ENCODE data around the gene SYTL1. TPM values are rescaled to one million over a fixed set of nuclear protein-coding genes. Genes with fewer than 3 reads are reported as not detected.

Gene SYTL1
- polyA plus RNA-seq, 1 of the 3 experiments (the other 2 are of a cell fraction) = 3.0 TPM

GRCh38 chr1:27306071-27306470 lies 35.8 kb upstream of the SYTL1 start:
- H3K79me2 ChIP-seq (ENCODE audit: insufficient read depth) = no peaks in the 10 kb centered on the region
- CTCF ChIA-PET = interaction anchor here (1.1 to 23.3 kb wide), 7 partner anchors 9 to 302 kb away, joined by 3 to 731 read pairs (median 5); partner anchors contain the start of genes CD164L2 and GPR3
- H3K4me2 ChIP-seq = no peak overlapping the region
- H3K27ac ChIP-seq (ENCODE audit: low read depth in 2 of 2, low read length in 1 of 2) = no peak overlapping the region
- H4K20me1 ChIP-seq (ENCODE audit: insufficient read depth) = no peaks in the 10 kb centered on the region
- TF ChIP-seq GABPA (IDR thresholded peaks at IDR 0.05; ENCODE audit: low read depth) (no peak), EP300 (IDR thresholded peaks at IDR 0.05; ENCODE audit: borderline replicate concordance in 1 of 2, low read depth in 1 of 2, low read length in 1 of 2) (no peak), FOSL2 (IDR thresholded peaks at IDR 0.05; ENCODE audit: borderline replicate concordance, low read depth) (no peak), FOXJ3 (CRISPR knock-in tag; IDR thresholded peaks at IDR 0.05) (no peak), NFIC (IDR thresholded peaks at IDR 0.05; ENCODE audit: borderline replicate concordance) (no peak), RXRA (IDR thresholded peaks at IDR 0.05; ENCODE audit: borderline replicate concordance, low read depth) (no peak), SIN3A (IDR thresholded peaks at IDR 0.05; ENCODE audit: borderline replicate concordance, low read depth, low read length) (no peak), POLR2AphosphoS5 (IDR thresholded peaks at IDR 0.05; ENCODE audit: low read depth, low read length) (no peak), SMC3 (IDR thresholded peaks at IDR 0.05; ENCODE audit: low read depth, low read length) (no peak), TEAD4 (IDR thresholded peaks at IDR 0.05; ENCODE audit: borderline replicate concordance, insufficient read depth) (no peak), TAF1 (IDR thresholded peaks at IDR 0.05; ENCODE audit: borderline replicate concordance, low read depth, low read length) (no peak), ELF1 (IDR thresholded peaks at IDR 0.05) (no peak), RFX5 (IDR thresholded peaks at IDR 0.05; ENCODE audit: low read length) (no peak), MAX (IDR thresholded peaks at IDR 0.05; ENCODE audit: low read depth) (no peak)
- TF ChIP-seq, protein P1, sequence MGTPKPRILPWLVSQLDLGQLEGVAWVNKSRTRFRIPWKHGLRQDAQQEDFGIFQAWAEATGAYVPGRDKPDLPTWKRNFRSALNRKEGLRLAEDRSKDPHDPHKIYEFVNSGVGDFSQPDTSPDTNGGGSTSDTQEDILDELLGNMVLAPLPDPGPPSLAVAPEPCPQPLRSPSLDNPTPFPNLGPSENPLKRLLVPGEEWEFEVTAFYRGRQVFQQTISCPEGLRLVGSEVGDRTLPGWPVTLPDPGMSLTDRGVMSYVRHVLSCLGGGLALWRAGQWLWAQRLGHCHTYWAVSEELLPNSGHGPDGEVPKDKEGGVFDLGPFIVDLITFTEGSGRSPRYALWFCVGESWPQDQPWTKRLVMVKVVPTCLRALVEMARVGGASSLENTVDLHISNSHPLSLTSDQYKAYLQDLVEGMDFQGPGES (IDR thresholded peaks at IDR 0.05; ENCODE audit: low read depth, low read length) = no peak
- TF ChIP-seq, protein P2, sequence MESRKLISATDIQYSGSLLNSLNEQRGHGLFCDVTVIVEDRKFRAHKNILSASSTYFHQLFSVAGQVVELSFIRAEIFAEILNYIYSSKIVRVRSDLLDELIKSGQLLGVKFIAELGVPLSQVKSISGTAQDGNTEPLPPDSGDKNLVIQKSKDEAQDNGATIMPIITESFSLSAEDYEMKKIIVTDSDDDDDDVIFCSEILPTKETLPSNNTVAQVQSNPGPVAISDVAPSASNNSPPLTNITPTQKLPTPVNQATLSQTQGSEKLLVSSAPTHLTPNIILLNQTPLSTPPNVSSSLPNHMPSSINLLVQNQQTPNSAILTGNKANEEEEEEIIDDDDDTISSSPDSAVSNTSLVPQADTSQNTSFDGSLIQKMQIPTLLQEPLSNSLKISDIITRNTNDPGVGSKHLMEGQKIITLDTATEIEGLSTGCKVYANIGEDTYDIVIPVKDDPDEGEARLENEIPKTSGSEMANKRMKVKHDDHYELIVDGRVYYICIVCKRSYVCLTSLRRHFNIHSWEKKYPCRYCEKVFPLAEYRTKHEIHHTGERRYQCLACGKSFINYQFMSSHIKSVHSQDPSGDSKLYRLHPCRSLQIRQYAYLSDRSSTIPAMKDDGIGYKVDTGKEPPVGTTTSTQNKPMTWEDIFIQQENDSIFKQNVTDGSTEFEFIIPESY (IDR thresholded peaks at IDR 0.05; ENCODE audit: borderline replicate concordance, low read depth) = no peak
- peaks cover 0 to 20% of the 10 kb centered on the region in 2 experiments for H3K36me3 ChIP-seq (replicated peaks in 1 of 2; ENCODE audit: control insufficient read depth in 1 of 2, insufficient read depth in 2 of 2, low read length in 1 of 2)
- 80% methylated on average over 6 of the region's 11 CpGs for WGBS (ENCODE audit: low lambda C conversion rate)
- no peak overlapping the region for H3K9ac ChIP-seq
- peaks cover 2% of the 10 kb centered on the region for H3F3A ChIP-seq (replicated peaks; ENCODE audit: insufficient read depth)
- no peak for DNase-seq
- no peaks in the 10 kb centered on the region for H3K9me3 ChIP-seq
- no peak overlapping the region for H2AFZ ChIP-seq (ENCODE audit: low read depth)
- H3K9me2 ChIP-seq = no peaks in the 10 kb centered on the region
- no peaks in the 10 kb centered on the region for H3K27me3 ChIP-seq (ENCODE audit: insufficient read depth)
- H3K4me1 ChIP-seq (ENCODE audit: control insufficient read depth in 1 of 2, insufficient read depth in 2 of 2, low read depth in 1 of 2, low read length in 1 of 2) = peaks cover 4 to 9% of the 10 kb centered on the region in 2 experiments; a peak in 3 of 4 replicates
- H3K4me3 ChIP-seq (ENCODE audit: low read depth in 2 of 2, low read length in 1 of 2) = no peak overlapping the region
- POLR2A ChIA-PET = no interaction called here
